HepG2 (cell line): ENCODE results near the gene ZFP69. TPM values are rescaled to one million over a fixed set of nuclear protein-coding genes. Genes with fewer than 3 reads are reported as not detected.
A peak's percentile ranks its signal among the peaks of the same experiment; 100 is the strongest.

Experiments used
- BRCA1 ChIP-seq: sonication (generic); formaldehyde crosslinking; IDR thresholded peaks from 2 replicates; pipeline ENCODE4 v1.4.0; 2020; ENCODE audit warnings: missing genetic modification reagents
- CTCF ChIP-seq: sonication (generic); formaldehyde crosslinking; IDR thresholded peaks from 2 replicates; pipeline ENCODE4 v1.5.0; 2020; ENCODE audit warnings: mild to moderate bottlenecking, missing genetic modification reagents, moderate library complexity
- FOXP4 ChIP-seq: sonication (generic); formaldehyde crosslinking; IDR thresholded peaks from 2 replicates; pipeline ENCODE4 v1.4.0; 2020; ENCODE audit warnings: missing genetic modification reagents
- ISX ChIP-seq: sonication (generic); formaldehyde crosslinking; conservative IDR thresholded peaks from 2 replicates; pipeline ENCODE4 v1.5.0; 2020; ENCODE audit warnings: missing genetic modification reagents
- KAT7 ChIP-seq: IDR thresholded peaks from 2 replicates; pipeline ENCODE4 v1.6.1; 2018; ENCODE audit warnings: borderline replicate concordance, missing compliant biosample characterization
- KDM5B ChIP-seq: sonication (generic); formaldehyde crosslinking; IDR thresholded peaks from 2 replicates; pipeline ENCODE4 v1.4.0; 2020; ENCODE audit warnings: missing genetic modification reagents, mild to moderate bottlenecking, borderline replicate concordance
- KLF13 ChIP-seq: sonication (generic); formaldehyde crosslinking; IDR thresholded peaks from 2 replicates; pipeline ENCODE4 v1.4.0; 2020; ENCODE audit warnings: mild to moderate bottlenecking, missing genetic modification reagents
- KLF9 ChIP-seq: IDR thresholded peaks from 2 replicates; pipeline ENCODE4 v1.6.1; 2016; ENCODE audit warnings: low read depth
- MEIS2 ChIP-seq: sonication (generic); formaldehyde crosslinking; IDR thresholded peaks from 2 replicates; pipeline ENCODE4 v1.9.0; 2021; ENCODE audit warnings: mild to moderate bottlenecking, missing genetic modification reagents
- NCOR1 ChIP-seq: fragments of 200-600 bp; sonication (generic); IDR thresholded peaks from 2 replicates; pipeline ENCODE4 v1.7.0; 2017; ENCODE audit warnings: antibody characterized with exemption, low read length, borderline replicate concordance
- NFATC3 ChIP-seq: sonication (generic); formaldehyde crosslinking; IDR thresholded peaks from 2 replicates; pipeline ENCODE4 v1.5.1; 2020; ENCODE audit warnings: mild to moderate bottlenecking, missing genetic modification reagents
- NR0B2 ChIP-seq: sonication (generic); formaldehyde crosslinking; IDR thresholded peaks from 2 replicates; pipeline ENCODE4 v1.4.0; 2020; ENCODE audit warnings: mild to moderate bottlenecking, missing genetic modification reagents
- NR2C2 ChIP-seq: sonication (generic); formaldehyde crosslinking; IDR thresholded peaks from 2 replicates; pipeline ENCODE4 v1.4.0; 2020; ENCODE audit warnings: missing genetic modification reagents, mild to moderate bottlenecking, moderate library complexity, borderline replicate concordance
- PHF20 ChIP-seq: sonication (generic); formaldehyde crosslinking; IDR thresholded peaks from 2 replicates; pipeline ENCODE4 v1.5.0; 2020; ENCODE audit warnings: mild to moderate bottlenecking, missing genetic modification reagents
- TCF12 ChIP-seq, 2 experiments: fragments of 450-650 bp in 1 of 2; sonication (generic) in 1 of 2; formaldehyde crosslinking in 1 of 2; IDR thresholded peaks; 2 replicates each; pipeline versions ENCODE4 v1.6.1 to v1.8.0; 2017 to 2022; ENCODE audit warnings: antibody characterized with exemption in 1 of 2, mild to moderate bottlenecking in 1 of 2, missing genetic modification reagents in 1 of 2, moderate library complexity in 1 of 2
- TEAD2 ChIP-seq: sonication (generic); formaldehyde crosslinking; IDR thresholded peaks from 2 replicates; pipeline ENCODE4 v1.9.0; 2021; ENCODE audit warnings: missing genetic modification reagents
- YY1 ChIP-seq: IDR thresholded peaks from 2 replicates; pipeline ENCODE4 v1.6.1; 2011; ENCODE audit warnings: low read length, low read depth, moderate library complexity, mild to moderate bottlenecking; ENCODE audit not compliant: insufficient read depth, insufficient replicate concordance
- ZBTB49 ChIP-seq: sonication (generic); formaldehyde crosslinking; IDR thresholded peaks from 2 replicates; pipeline ENCODE4 v1.4.0; 2020; ENCODE audit warnings: missing genetic modification reagents, borderline replicate concordance
- ZKSCAN8 ChIP-seq: IDR thresholded peaks from 2 replicates; pipeline ENCODE4 v1.6.1; 2016; ENCODE audit warnings: borderline replicate concordance, missing genetic modification reagents, missing compliant biosample characterization
- ZNF367 ChIP-seq: sonication (generic); formaldehyde crosslinking; IDR thresholded peaks from 2 replicates; pipeline ENCODE4 v1.4.0; 2020; ENCODE audit warnings: missing genetic modification reagents, borderline replicate concordance
- ZNF546 ChIP-seq: sonication (generic); formaldehyde crosslinking; conservative IDR thresholded peaks from 2 replicates; pipeline ENCODE4 v1.8.1; 2023; ENCODE audit warnings: mild to moderate bottlenecking, missing genetic modification reagents
- ZNF549 ChIP-seq: sonication (generic); formaldehyde crosslinking; IDR thresholded peaks from 2 replicates; pipeline ENCODE4 v1.5.0; 2020; ENCODE audit warnings: missing genetic modification reagents
- polyA plus RNA-seq, 8 experiments: library from polyadenylated mRNA; depleted of rRNA in 3 of 8; stranded (reverse) in 7 of 8; unstranded in 1 of 8; fragments of >200 nt; fragmentation: Illumina TruSeq in 4 of 8; extraction: Trizol in 4 of 8; gene quantifications; 2 replicates each; pipeline versions ENCODE4 v1.2.1 to v1.2.3, GENCODE V29; 2011 to 2016; ENCODE audit warnings: low read depth in 4 of 8, missing spikeins in 1 of 8, mixed read lengths in 1 of 8; ENCODE audit not compliant: insufficient read depth in 1 of 8
- total RNA-seq, 5 experiments: library from RNA; depleted of rRNA; stranded (reverse); fragments of >200 nt; fragmentation: Illumina TruSeq; extraction: Trizol; gene quantifications; 2 replicates each; pipeline ENCODE4 v1.2.3, GENCODE V29; 2016; ENCODE audit warnings: low read depth in 1 of 5

ZFP69 gene
- total and polyA plus RNA-seq, 2 of the 13 experiments (the other 11 are each of a cell fraction or from before 2014, with no cell fraction given) = 2.6 to 5.6 TPM

- TF ChIP-seq NFATC3 (CRISPR knock-in tag) (0 out of 2 replicates have a peak, but pooled peaks have one; percentile 15), KAT7 (CRISPR knock-in tag) (peak; percentile 79; the same call in 1 of the 2 replicates), KDM5B (CRISPR knock-in tag) (peak; percentile 95), ZNF367 (CRISPR knock-in tag) (peak; percentile 78; the same call in 1 of the 2 replicates), NR2C2 (CRISPR knock-in tag) (peak; percentile 62), BRCA1 (CRISPR knock-in tag) (peak; percentile 94; the same call in 1 of the 2 replicates), ZNF549 (CRISPR knock-in tag) (0 out of 2 replicates have a peak, but pooled peaks have one; percentile 42), TEAD2 (CRISPR knock-in tag) (no peak), ZKSCAN8 (CRISPR knock-in tag) (no peak), MEIS2 (CRISPR knock-in tag) (peak; percentile 70; the same call in 1 of the 2 replicates), KLF13 (CRISPR knock-in tag) (no peak), ISX (CRISPR knock-in tag) (no peak), PHF20 (peak; percentile 82), CTCF (CRISPR knock-in tag) (no peak; the same call in 1 of the 2 replicates), KLF9 (no peak), YY1 (peak; percentile 79), ZBTB49 (CRISPR knock-in tag) (no peak), TCF12 (IDR thresholded peaks at IDR 0.05) (no peak), TCF12 (CRISPR knock-in tag; IDR thresholded peaks at IDR 0.05) (no peak), NCOR1 (no peak), FOXP4 (CRISPR knock-in tag) (peak; percentile 67), NR0B2 (CRISPR knock-in tag) (peak; percentile 40), ZNF546 (CRISPR knock-in tag) (peak; percentile 80)
These were observed 31.6 kb downstream of the ZFP69 start, which contains the start of gene EXO5 (continued) for GRCh38 chr1:40508375-40509341.
